ENCODE measurements around the gene PDK1.
"Not testable (repeated sequence)": the region's sequence is repeated elsewhere in the genome, so short reads cannot be mapped to it uniquely, and the experiment has no call there.

PDK1 gene

DNA sequence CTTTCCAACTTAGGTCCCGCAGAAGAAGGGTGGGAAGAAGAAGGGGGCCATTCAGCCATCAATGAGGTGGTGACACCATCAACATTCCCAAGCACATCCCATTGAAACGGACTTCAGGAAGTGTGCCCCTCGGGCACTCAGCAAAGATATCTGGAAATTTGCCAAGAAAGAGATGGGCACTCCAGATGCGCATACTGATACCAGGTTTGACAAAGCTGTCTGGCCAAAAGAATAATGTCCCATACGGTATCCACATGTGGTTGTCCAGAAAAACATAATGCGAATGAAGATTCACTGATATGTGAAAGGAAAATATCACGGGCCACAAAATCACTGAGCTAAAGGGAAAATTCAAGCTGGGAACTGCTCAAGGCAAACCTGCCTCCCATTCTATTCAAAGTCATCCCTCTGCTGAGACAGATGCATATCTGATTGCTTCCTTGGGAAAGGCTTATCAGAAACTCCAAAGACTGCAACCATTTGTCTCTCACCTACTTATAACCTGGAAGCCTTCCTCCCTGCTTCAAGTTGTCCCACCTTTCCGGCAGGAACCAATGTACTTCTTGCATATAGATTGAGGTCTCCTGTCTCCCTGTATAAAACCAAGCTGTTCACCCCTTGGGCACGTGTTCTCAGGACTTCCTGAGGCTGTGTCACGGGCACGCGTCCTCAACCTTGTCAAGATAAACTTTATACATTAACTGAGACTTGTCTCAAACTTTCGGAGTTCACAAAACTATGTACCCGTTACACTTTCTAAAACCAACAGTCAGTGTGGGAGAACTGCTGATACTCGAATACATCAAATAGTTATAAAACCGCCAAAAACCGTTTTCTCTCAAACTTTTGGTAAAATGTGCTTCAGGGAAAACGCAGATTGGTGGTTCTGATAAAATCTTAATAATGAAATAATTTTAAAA lies 1.3 kb upstream of the PDK1 start:
- no peak for DNase-seq

DNA sequence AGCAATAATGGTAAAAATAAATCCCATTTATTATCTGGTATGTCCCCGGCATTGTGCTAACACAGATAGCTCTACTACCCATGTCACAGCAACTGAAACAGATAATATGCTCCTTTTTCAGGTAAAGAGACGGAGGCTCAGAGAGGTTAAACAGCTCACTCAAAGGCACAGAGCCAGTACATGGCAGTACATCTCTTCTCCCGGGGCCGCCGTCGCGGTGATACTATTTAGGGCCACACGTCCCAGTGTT lies 693 bp upstream of the PDK1 start:
- DNase-seq, result no peak

DNA sequence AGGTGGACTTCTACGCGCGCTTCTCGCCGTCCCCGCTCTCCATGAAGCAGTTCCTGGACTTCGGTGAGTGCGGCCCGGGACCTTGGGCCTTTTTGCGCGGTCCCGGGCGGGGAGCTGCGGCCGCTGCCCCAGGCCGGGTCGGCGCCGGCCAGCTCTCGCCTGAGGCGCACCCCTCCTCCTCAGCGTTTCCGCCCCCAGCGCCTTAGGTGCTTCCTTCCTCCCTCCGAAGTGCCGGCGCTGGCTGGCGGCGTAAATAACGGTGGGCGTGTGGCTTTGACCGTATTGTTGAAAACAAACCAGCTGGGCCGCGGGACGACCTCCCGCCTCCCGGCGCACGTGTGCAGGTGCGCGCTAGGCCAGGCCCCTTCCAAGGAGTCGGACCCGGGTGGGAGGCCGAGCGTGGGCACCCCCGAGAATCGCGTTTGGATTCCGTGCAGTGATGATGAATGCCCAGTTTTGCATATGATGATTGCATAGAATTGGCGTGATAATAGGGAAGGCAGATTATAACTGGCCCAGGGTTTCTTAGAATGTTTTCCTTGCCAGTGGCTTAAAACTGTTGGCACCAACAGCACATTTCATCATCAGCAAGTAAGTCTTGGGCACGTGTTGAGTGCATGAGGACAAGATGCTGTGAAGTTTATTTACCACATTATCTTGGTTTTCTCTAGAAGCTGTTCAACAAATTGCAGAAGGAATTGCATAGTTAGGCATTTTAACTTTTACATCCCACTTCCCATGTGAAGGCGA lies 569 bp downstream of the PDK1 start:
- DNase-seq, result peak; percentile 58

DNA sequence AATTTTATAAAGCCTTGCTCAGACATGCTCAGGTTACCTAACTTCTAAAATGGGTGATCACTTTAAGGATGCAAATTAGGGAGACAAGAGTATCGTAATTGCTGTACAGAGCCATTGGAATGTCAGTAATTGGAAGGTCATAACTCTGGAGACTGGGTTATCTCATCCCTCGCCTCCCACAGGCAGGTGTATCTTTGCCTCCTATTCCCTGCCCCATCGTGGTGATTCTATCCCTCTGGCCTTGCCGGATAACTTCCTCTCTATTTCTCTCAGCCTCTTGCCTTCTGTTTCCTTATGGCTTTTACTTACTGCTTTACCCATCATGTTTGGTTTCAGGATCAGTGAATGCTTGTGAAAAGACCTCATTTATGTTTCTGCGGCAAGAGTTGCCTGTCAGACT lies 2.5 kb downstream of the PDK1 start:
- no peak for DNase-seq

DNA sequence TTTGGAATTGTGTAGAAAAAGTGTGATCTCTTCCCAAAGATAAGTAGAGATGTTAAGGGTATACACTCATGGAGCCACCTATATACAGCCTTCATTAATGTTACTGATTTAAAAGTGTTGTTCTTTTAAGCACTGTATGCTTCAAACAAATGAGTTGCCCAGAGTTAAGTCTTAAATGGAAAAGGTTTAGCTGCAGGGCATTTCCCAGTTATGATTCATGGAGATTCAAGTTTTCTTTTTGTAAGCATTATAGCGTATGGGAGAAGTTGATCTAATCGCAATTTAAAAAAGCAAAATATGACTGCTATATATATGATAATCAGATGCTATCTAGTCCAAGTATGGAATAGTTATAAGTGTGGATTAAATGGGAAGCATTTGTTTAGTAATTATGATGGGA lies 4.8 kb downstream of the PDK1 start:
- no peak for DNase-seq

DNA sequence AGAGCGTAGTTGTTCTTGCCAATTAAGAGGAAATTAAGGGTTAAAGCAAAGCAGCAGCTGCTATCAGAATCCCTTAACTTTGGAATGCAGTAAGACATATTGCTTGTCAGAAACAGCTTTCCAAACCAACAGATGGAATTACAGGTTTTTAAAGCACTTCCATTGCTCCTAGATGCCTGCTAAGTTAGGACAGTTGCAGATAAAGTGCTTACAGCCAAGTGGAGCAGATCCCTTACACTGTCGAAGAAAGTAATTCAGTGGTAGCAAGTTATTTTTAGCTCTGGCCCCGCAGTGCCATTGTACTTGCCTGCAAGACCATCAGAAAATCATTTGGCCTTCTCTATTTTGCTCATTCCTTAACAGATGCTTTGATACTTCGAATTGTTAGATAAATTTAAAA lies 5.4 kb downstream of the PDK1 start:
- no peak for DNase-seq

DNA sequence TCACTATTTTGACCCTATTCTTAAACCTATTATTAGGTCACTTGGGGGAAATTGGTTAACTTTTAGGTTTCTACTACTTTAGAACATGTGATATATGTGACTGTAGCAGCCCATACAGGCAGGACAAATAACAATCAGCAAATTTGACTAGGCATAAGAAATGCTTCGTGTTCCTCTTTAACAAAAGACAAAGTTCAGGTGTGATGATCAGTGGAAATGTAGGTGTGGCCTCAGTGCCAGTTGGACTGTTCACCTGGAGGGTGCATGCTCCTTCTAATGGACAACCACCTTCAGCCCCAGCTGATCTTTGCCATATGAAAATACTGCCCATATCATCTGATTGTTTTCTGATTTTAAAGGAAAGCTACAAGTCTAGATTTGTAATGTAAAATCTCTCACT lies 6.4 kb downstream of the PDK1 start:
- no peak for DNase-seq

DNA sequence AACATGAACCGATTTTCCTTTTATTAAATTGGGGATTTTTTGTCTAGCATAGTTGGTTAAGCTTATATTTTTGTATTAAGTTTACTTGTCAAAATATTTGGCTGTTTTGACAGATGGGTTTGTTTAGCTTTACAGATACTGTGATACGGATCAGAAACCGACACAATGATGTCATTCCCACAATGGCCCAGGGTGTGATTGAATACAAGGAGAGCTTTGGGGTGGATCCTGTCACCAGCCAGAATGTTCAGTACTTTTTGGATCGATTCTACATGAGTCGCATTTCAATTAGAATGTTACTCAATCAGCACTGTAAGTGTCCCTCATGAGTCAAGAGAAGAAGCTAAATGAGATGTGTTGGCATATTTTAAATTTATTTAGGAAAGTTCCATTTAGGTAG lies 8.5 kb downstream of the PDK1 start:
- DNase-seq, result no peak

DNA sequence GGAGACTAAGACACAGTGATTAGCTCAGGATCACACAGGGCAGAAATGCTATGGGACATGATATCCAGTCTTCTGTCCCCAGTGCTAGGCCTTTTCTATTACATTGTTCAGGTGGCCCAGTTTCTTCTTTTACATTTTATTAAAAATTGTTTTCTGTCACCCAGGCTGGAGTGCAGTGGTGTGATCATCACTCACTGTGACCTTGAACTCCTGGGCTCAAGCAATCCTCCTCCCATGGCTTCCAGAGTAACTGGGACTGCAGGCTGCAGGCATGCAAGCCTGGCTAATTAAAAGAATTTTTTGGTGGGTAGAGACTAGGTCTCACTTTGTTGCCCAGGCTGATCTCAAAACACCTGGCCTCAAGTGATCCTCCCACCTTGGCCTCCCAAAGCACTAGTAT lies 15.4 kb downstream of the PDK1 start:
- no peak for DNase-seq

DNA sequence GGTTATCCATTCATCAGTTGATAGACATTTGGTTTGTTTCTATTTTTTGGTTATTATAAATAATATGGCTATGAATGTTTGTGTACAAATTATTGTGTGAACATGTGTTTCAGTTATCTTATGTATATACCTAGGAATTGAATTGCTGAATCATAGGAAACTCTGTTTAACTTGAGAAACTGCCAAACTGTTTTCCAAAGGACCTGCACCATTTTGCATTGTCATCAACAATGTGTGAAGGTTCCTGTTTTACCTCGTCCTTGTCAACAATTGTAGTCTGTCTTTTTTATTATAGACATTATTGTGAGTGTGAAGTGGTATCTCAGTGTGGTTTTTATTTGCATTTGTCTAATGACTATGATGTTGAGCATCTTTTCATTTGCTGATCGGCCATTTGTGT lies 17.1 kb downstream of the PDK1 start:
- no peak for DNase-seq

DNA sequence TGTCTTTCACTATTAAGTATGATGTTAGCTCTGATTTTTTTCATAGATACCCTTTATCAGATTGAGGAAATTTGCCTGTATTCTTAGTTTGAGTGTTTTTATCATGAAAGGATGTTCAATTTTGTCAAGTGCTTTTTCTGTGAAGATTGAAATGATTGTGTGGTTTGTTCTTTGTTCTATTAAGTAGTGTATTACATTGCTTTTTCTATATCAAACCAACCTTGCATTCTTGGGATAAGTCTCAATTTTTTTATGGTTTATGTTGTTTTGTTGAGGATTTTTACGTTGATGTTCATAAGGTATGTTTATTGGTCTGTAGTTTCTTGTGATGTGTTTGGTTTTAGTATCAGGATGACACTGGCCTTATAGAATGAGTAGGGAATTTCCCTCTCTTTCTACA lies 19.1 kb downstream of the PDK1 start:
- no peak for DNase-seq

DNA sequence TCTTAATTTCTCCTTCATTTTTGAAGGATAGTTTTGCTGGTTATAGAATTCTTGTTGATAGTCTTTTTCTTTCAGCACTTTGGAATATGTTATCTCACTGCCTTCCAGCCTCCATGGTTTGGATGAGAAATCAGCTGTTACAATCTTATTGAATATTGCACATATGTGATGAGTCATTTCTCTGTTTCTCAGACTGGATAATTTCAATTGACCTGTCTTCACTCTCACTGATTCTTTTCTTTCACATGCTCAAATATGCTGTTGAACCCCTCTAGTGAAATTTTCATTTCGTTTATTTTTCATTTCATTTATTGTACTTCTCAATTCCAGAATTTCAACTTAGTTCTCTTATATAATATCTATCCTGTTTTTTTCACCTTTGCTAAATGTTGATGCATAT lies 22.2 kb downstream of the PDK1 start:
- no peak for DNase-seq

DNA sequence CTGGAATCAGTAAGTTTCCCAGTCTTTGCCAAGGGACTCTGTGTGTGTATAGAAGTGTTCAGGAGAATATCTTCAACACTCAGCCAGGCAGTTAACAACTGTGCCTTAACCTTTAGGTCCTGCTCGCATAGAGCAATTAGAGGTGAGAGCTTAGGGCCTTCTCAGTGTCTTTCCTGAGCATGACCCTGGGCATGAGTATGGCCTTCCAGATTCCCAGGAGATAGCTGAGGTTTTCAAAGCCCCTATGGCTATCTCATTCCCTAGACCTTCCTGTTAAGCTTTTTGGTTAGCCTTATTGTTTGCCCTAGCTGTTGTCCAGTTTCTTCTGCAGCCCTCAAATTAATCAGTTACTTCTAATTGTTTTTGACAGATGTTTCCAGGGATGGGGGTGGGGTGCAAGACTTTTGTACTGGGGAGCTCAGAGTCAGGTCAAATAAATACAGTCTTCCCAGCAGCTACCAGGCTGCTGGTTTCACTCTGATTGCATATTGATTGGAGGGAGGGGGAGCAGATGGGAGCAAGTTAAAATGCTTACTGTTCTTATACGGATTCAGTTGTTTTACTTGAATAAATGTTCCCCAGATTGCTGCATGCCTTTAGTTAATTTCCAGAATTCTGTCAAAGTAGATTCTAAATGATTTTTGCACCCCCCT lies 23.1 kb downstream of the PDK1 start:
- no peak for DNase-seq

DNA sequence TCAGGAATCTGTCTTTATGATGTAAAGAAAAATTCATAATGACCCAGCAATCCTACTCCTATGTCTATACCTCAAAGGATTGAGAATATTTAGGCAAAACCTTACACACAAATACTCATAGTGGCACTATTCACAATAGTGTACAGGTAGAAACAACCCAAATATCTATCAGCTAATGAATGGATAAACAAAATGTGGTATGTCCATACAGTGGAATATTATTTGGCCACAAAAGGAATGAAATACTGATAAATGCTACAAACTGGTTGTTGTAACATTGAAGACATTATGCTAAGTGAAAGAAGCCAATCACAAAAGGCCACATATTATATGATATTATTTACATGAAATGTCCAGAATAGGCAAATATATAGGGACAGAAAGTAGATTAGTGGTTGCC lies 24.7 kb downstream of the PDK1 start:
- no peak for DNase-seq

DNA sequence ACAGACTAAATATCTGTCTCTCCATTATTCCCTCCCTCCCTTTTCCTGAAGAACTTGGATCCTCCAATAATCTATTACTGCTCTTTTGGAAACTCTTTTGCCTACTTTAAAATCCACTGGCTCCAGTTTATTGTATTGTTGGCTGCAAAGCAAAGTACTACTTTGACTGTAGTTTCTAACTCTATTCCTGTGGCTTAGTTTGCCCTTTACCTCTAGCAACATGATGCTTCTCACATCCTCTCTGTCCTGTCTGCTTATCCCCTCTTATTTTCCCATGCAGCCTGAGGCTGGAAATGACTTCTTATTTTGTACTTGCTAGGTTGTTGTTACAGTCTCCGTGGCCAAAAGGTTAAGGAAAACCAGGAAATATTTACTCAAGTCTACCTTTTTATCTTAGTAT lies 26.8 kb downstream of the PDK1 start:
- DNase-seq, result no peak

DNA sequence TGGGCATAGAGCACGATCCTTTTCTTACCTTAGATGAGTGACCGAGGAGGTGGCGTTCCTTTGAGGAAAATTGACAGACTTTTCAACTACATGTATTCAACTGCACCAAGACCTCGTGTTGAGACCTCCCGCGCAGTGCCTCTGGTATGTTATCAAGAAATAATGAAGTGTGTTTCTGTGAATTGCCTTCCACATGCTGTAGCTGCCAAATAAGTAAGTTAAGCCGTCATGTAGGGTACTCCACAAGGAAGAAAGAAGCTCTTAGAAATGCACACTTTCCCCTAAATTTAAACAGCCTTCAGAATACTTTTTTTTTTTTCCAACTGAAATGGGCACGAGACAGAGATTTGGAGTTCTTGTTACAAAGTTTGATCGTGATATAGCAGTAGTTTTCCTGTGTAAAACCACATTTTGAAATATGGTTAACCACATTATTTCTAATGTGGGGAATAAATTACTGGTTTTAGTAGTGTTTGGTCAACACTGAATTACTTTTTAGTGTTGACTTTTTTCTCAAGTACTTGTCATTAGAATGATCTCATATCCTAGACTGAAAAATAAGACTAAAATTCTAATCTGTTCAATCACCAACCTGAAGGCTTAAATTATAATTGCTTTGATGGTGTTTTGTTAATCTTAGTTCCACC lies 30.5 kb downstream of the PDK1 start:
- DNase-seq, result no peak

DNA sequence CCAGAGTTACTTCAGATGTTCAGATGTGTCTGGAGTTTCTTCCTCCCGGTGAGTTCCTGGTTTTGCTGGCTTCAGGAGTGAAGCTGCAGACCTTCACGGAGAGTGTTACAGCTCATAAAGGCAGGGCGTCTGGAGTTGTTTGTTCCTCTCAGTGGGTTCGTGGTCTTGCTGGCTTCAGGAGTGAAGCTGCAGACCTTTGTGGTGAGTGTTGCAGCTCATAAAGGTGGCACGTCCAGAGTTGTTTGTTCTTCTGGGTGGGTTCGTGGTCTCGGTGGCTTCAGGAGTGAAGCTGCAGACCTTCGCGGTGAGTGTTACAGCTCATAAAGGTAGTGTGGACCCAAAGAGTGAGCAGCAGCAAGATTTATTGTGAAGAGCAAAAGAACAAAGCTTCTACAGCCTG lies 31.3 kb downstream of the PDK1 start:
- DNase-seq, result not testable (repeated sequence)

DNA sequence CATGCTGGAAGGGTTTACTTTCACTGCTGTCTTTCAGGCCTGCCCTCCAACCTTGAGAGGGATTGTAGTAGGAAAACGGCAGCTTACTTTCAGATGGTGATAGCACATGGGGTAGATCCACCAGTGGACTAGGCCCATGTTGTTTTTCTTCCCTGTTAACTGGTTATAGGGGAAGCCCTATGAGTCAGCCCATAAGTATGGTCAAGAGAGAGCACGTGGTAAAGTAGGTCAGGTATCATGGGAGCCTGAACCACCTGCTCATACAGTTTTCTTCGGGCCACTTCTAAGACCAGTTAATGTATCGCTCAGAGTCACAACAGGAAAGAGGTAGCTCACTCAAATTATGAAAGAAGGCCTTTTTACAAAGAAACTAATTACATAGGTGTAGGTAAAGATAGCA lies 33.0 kb downstream of the PDK1 start:
- DNase-seq, result no peak

DNA sequence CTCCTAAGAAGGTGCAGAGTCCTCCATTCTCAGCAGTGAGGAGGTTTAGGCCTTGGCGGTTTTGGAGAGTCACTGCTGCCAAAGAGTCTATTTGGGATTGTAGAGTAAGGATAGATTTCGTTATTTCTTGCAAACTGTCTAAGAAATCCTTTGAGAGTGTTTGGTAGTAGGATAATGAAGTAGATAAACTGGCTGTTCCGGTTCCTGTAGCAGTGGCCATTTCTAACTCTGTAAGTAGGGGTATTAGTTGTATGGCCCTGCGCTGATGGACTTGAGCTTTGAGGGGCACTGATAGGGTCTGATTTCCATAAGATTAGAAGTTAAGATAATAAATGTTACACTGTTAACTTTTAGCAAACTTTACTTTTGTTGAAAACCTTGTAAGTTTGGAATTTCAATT lies 35.5 kb downstream of the PDK1 start:
- not testable (repeated sequence) for DNase-seq

DNA sequence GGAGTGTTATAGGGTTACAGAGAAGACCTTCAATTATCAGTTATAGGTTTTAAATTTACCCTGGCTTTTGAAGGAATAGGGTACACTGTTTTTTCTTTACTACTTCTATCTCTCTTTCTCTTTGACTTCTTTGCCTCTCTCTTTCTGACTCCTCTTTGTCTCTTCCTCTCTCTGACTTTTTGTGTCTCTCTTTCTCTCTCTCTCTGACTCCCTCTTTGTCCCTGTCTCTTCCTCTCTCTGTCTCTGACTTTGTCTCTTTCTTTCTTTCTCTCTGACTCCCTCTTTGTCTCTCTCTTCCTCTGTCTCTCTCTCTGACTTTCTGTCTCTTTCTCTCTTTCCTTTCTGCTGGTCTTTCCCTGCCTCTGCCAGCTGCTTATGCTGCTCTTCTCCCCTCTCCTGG lies 36.3 kb downstream of the PDK1 start:
- DNase-seq, result not testable (repeated sequence)

DNA sequence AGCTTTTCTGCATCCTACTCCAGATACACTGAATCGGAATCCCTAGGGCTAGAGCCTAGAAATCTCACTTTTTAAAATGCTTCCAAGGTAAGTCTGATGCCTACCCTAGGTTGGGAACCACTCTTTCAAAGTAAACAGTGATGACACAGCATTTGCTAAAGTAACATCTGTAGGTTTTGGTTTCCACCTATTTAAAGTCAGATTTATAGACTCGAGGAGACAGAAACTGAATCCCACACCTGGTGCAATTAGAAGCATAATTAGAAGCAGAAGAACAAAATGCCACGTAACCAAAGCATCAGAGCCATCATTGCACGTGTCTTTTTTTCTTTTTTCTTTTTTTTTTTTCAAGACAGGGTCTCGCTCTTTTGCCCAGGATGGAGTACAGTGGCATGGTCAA lies 40.9 kb downstream of the PDK1 start:
- DNase-seq, result no peak

DNA sequence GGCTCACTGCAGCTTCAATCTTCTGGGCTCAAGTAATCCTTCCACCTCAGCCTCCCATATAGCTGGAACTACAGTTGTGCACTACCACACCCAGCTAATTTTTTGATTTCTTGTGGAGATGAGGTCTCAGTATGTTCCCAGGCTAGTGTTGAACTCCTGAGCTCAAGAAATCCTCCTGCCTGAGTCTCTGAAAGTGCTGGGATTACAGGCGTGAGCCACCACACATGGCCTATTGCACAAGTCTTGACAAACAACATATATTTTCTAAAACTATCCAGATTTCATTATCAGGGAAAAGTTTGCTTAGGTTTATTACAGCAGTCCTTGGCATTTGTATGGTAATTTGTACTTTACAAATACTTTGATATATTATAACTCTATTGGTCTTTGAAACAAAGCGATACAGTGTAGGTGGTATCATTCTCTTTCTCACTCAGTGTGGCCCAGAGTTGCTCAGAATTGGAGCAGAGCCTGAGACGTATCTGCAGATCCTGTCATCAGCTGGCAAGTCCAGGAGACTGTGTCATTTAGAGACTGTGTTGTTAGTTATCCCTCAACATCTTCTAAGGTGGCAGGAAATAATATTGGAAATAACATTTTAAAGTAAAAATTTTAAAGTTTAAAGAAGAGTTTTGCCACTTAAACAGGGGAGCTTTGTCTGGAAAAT lies 41.4 kb downstream of the PDK1 start:
- DNase-seq, result no peak

DNA sequence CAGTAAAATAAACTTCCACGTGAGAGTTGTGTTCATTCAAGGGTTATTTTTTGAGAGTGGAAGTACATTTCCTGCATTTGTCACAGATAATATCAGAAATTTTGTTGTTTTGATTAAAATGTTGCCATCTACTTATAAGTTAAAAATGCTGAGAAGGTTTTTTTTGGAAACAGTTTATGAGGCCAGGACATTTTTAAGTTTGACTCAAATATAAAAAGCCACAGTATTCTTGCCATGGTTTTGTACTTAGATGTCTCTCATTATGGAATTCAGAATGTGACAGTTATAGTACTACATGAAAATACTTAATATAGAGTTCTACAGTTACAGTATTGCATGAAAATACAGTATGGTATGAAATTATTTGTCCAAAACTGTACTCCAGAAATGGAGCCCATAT lies 44.1 kb downstream of the PDK1 start:
- DNase-seq, result no peak
